Cardiac septum (tissue), 1 donor: Measurements from ENCODE around the gene DROSHA. TPM values are rescaled to one million over a fixed set of nuclear protein-coding genes. Genes with fewer than 3 reads are reported as not detected.
"Not testable (repeated sequence)": the region's sequence is repeated elsewhere in the genome, so short reads cannot be mapped to it uniquely, and the experiment has no call there.

Experiments
- DNase-seq: peaks from one replicate; pipeline ENCODE4 v3.0.0-alpha.2; 2020; ENCODE audit warnings: low spot score
- intact Hi-C: fragments of 100-400 bp; cut with DNase I; formaldehyde crosslinking; loops from one replicate; pipeline ENCODE4 v1.14.0; 2022
- long read RNA-seq: library from polyadenylated mRNA; unstranded; transcript quantifications from one replicate; pipeline ENCODE4 v2.0.0, GENCODE V29; 2021
- total RNA-seq: library from RNA; stranded (reverse); fragmentation: NEBNext Ultra II Directional; extraction: Animal tissue kit (Norgen Biotek cat#: 25700); gene quantifications from one replicate; pipeline ENCODE4 v1.2.1, GENCODE V29; 2021
- donor health status: DM: no; HTN: no; CAD: no.

Gene DROSHA
- total RNA-seq: 34.1 TPM
- long read RNA-seq, full-length matches to known transcripts: 1 of 15 reads
- long read RNA-seq, partial matches to known transcripts: 9 of 15 reads
- long read RNA-seq, other reads (novel, unspliced or antisense): 5 of 15 reads

GRCh38 chr5:31531888-31532547 is at the start of gene DROSHA, which contains the start of gene C5orf22:
Gene DROSHA (minus strand): TSS chr5:31532093. CDS start chr5:31529059, 3,034 bp downstream.
Gene C5orf22 (plus strand): TSS chr5:31532301. CDS start chr5:31532393, 92 bp downstream.
- peak; percentile 96 for DNase-seq
- intact Hi-C loops: no loop called here

DNA sequence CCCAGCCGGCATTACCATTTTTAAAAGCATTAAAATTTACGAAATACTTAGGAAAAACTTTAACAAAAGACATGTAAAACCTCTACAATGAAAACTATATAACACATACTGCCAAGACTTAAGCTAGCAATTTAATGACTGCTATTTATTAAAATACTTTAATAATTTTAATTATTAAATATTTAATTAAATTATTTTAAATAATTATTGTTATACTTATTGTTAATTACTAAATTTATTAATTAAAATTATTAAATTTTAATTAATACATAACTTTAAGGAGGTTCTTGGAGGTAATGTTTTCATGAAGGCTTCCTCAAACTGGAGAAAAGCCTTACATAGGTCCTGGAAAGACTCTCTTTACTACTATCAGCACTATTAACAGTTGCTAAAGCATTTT is 47.7 kb upstream of the DROSHA start:
- no peak for DNase-seq
- intact Hi-C loops: no loop called here

DNA sequence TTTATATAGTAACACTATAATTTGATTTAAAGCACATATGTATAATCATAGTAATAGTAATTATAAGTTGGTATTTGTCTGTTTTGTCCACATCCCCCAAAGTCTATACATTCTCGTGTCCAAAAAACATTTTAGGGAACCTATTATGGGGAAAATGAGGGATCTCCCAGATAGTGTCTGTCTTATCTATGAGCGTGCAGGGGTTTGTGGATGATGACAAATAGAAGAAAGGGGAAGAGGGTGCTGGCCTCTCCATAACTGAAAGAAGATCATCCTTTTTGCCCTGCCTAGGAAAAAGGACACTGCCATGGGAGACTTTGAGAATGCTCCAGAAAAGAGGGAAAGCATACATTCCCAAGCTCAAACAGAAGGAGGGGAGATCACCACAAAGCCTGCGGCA is 45.5 kb upstream of the DROSHA start:
- no peak for DNase-seq
- intact Hi-C loops: no loop called here

- intact Hi-C loops: no loop called here
- no peak for DNase-seq
Observed at GRCh38 chr5:31574772-31575171, 42.9 kb upstream of the DROSHA start.

GRCh38 chr5:31573494-31574142 is 41.7 kb upstream of the DROSHA start:
- no peak for DNase-seq
- intact Hi-C loops: no loop called here

DNA sequence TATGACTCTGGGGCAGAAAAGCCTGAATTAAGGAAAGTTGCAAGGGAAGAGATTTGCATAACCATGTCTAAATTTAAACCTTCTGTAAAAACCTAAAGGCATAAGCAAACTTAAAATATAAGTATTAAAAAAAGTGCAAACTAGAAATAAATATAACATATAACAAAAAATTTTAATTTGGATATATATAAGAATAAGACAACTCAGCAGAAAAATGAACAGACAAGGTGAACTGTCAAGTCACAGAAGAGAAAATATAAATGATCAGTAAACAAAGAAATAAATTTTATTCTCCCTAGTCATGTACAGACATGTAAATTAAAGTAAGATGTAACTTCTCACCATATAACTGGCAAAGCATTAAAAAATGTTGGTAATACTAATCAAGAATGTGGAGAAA is 37.2 kb upstream of the DROSHA start:
- intact Hi-C loops: no loop called here

GRCh38 chr5:31568302-31568835 is 36.5 kb upstream of the DROSHA start:
- no peak for DNase-seq
- intact Hi-C loops: no loop called here

More for the DNA sequence above, 37.2 kb upstream of the DROSHA start:
- DNase-seq: no peak

GRCh38 chr5:31566362-31566761 is 34.5 kb upstream of the DROSHA start:
- DNase-seq, intact Hi-C loops: not testable (repeated sequence)

DNA sequence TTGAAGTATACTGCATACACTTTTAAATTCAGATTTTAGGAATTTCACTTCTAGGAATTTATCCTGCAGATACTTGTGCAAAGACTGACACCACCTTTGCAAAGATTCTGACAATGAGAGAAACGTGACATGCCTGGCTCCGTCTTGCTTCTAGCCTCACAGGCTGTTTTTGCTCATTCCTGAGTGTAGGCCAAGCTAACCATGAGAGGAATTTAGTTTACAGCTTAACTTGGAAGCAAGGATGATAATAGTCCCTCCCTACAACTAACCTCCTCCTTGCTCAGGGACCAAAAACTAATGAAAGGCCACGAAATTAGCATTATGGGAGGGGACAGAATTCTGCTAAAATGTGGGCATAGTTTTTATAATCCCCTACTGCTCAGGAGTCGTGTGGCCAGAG is 31.3 kb upstream of the DROSHA start:
- intact Hi-C loops: no loop called here
- no peak for DNase-seq

GRCh38 chr5:31561946-31562345 is 30.1 kb upstream of the DROSHA start:
- DNase-seq: no peak
- intact Hi-C loops: no loop called here

GRCh38 chr5:31559942-31560341 is 28.0 kb upstream of the DROSHA start:
- no peak for DNase-seq
- intact Hi-C loops: no loop called here

GRCh38 chr5:31556461-31556860 is 24.6 kb upstream of the DROSHA start:
- DNase-seq: no peak
- intact Hi-C loops: no loop called here

DNA sequence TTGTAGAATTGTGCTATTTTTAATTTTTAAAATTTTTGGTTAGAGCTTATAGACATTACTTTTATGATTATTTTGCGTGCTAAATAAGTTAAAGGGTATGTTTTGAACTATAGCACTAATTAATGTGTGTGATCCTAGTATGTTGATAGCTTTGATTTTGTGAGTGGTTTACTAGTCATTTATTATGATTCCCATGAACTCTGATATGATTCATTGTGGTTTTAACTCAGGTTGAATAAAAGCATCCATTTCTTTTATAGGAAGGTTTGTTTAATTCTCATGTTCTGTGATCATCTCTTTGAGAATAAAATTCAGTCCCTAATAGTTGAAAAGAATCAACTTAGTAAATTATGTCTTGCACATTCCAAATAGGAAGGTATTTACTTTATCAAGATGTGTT is 22.7 kb upstream of the DROSHA start:
- DNase-seq: no peak
- intact Hi-C loops: no loop called here

GRCh38 chr5:31553863-31554262 is 22.0 kb upstream of the DROSHA start:
- intact Hi-C loops: no loop called here
- DNase-seq: no peak

- intact Hi-C loops: no loop called here
- DNase-seq: no peak
Observed at GRCh38 chr5:31551878-31552277, 20.0 kb upstream of the DROSHA start.

GRCh38 chr5:31549114-31549513 is 17.2 kb upstream of the DROSHA start:
- DNase-seq, intact Hi-C loops: not testable (repeated sequence)

- intact Hi-C loops: no loop called here
Observed at GRCh38 chr5:31537851-31538250, 6.0 kb upstream of the DROSHA start.

GRCh38 chr5:31537349-31537748 is 5.5 kb upstream of the DROSHA start:
- no peak for DNase-seq
- intact Hi-C loops: no loop called here

More at GRCh38 chr5:31537851-31538250, 6.0 kb upstream of the DROSHA start:
- DNase-seq: no peak

DNA sequence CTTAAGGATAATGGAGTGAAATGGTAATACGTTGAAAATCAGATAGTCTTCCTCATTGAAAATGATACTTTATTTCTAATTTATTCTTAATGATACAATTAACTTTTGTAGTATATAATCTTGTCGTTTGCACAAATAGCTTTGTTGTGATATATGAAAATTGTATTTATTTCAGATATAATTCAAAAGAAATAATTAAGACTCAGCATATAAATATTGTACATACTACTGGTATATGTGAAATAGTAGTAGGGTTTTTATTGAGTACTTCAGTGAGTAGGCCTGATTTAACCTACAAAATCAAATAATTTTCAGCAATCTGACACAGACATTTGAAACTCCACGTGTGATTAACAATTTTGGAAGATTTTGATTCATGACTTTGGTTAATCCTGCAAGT is 5.0 kb upstream of the DROSHA start:
- intact Hi-C loops: no loop called here
- no peak for DNase-seq

DNA sequence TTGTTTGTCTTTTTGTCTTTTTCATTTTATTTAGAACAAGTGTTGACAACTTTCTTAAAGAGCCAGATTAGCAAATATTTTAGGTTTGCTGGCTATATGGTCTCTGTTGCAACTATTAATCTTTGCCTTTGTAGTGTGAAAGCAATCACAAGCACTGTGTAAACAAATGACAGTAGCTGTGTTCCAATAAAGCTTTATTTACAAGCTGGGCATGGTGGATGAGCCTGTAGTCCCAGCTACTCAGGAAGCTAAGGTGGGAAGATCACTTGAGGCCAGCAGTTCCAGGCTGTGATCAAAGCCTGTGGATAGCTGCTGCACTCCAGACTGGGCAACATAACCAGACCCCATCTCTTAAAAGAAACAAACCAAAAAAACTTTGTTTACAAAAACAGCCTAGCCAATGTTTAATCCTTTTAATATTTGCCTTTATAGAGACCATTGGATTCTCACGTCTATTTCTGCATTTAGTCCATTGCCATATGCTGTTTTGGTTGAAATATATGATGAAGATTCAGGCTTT is 2.7 kb upstream of the DROSHA start:
- no peak for DNase-seq
- intact Hi-C loops: no loop called here

DNA sequence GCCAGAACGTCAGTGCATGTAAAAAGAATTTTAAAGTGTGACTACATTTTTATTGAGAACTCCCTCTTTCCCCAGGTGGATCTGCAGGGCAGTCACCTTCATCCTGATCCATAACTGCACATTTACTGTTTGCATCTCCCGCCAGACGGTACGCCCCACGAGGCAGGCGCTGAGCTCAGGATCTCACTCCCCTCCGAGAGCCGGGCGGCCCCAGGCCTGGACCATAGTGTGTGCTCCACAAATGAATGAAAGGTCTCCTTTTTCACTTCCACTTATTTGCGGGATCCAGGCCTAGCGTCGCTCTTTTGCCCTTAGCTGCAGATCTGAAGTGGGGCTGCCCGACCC is 378 bp downstream of the DROSHA start:
- intact Hi-C loops: no loop called here
- no peak for DNase-seq
